HK-2 (cell line): ENCODE measurements around the gene AMPD1.
A peak's percentile ranks its signal among the peaks of the same experiment; 100 is the strongest.

Experiments
- DNase-seq: peaks from one replicate; pipeline ENCODE4 v3.0.0-alpha.2; 2018; ENCODE audit not compliant: unreplicated experiment

Gene AMPD1

GRCh38 chr1:114700036-114700600 is 4.8 kb upstream of the AMPD1 start:
- DNase-seq: no peak

- DNase-seq: no peak
Observed at GRCh38 chr1:114696810-114697209, 1.5 kb upstream of the AMPD1 start.

GRCh38 chr1:114694540-114695310 is 621 bp downstream of the AMPD1 start:
- no peak for DNase-seq

GRCh38 chr1:114692947-114693346 is 2.4 kb downstream of the AMPD1 start:
- DNase-seq: no peak

GRCh38 chr1:114691061-114691460 is 4.3 kb downstream of the AMPD1 start:
- no peak for DNase-seq

- DNase-seq: no peak
Observed at GRCh38 chr1:114690148-114690547, 5.2 kb downstream of the AMPD1 start.

GRCh38 chr1:114688526-114688925 is 6.8 kb downstream of the AMPD1 start:
- no peak for DNase-seq

- no peak for DNase-seq
Observed at GRCh38 chr1:114685851-114686250, 9.5 kb downstream of the AMPD1 start.

GRCh38 chr1:114677691-114678090 is 17.7 kb downstream of the AMPD1 start:
- DNase-seq: no peak

- no peak for DNase-seq
Observed at GRCh38 chr1:114676115-114676514, 19.2 kb downstream of the AMPD1 start.

GRCh38 chr1:114671939-114672275 is 23.4 kb downstream of the AMPD1 start:
- no peak for DNase-seq

- no peak for DNase-seq
Observed at GRCh38 chr1:114671011-114671938, 24.1 kb downstream of the AMPD1 start.

- peak; percentile 91 for DNase-seq
Observed at GRCh38 chr1:114670083-114671010, 25.0 kb downstream of the AMPD1 start.

GRCh38 chr1:114669562-114670082 is 25.7 kb downstream of the AMPD1 start, which contains the start of gene DENND2C:
Gene DENND2C (minus strand): TSS chr1:114670049. CDS start chr1:114625984, 44,065 bp downstream.
- DNase-seq: no peak

- DNase-seq: no peak
Observed at GRCh38 chr1:114668784-114669561, 26.4 kb downstream of the AMPD1 start.

- no peak for DNase-seq
Observed at GRCh38 chr1:114668373-114668772, 27.0 kb downstream of the AMPD1 start.

GRCh38 chr1:114666954-114667353 is 28.4 kb downstream of the AMPD1 start:
- no peak for DNase-seq

GRCh38 chr1:114660238-114660637 is 35.1 kb downstream of the AMPD1 start:
- DNase-seq: no peak

GRCh38 chr1:114651893-114652292 is 43.5 kb downstream of the AMPD1 start:
- no peak for DNase-seq

GRCh38 chr1:114648503-114648902 is 46.8 kb downstream of the AMPD1 start:
- DNase-seq: no peak
